SK-N-SH treated with all-trans-retinoic acid at 6 μM for 48 hours (cell line): ENCODE data around the gene PCDHGB2.
A peak's percentile ranks its signal among the peaks of the same experiment; 100 is the strongest.
"Not testable (repeated sequence)": the region's sequence is repeated elsewhere in the genome, so short reads cannot be mapped to it uniquely, and the experiment has no call there.

Source experiments
- ATAC-seq: fragments of 200-7000 bp; cut with Tn5 transposase; 3 replicates; pipeline ENCODE4 v1.9.1; 2020; ENCODE audit warnings: mild to moderate bottlenecking, moderate library complexity
- ARNTL ChIP-seq: fragments of 450-650 bp; formaldehyde crosslinking; IDR thresholded peaks from 2 replicates; pipeline ENCODE4 v1.5.0; 2020; ENCODE audit warnings: low read depth, mild to moderate bottlenecking, moderate library complexity, borderline replicate concordance
- BACH2 ChIP-seq: fragments of 250-450 bp; sonication (Bioruptor Pico); IDR thresholded peaks from 2 replicates; pipeline ENCODE4 v1.9.0; 2021; ENCODE audit warnings: mild to moderate bottlenecking, borderline replicate concordance
- CSDC2 ChIP-seq: fragments of 250-450 bp; sonication (Bioruptor Pico); IDR thresholded peaks from 2 replicates; pipeline ENCODE4 v1.5.0; 2020; ENCODE audit warnings: mild to moderate bottlenecking, moderate library complexity
- ESRRG ChIP-seq: fragments of 250-450 bp; sonication (Bioruptor Pico); IDR thresholded peaks from 2 replicates; pipeline ENCODE4 v1.6.1; 2021; ENCODE audit warnings: mild to moderate bottlenecking
- GLIS3 ChIP-seq: fragments of 250-450 bp; sonication (Bioruptor Pico); IDR thresholded peaks from 2 replicates; pipeline ENCODE4 v1.5.0; 2020; ENCODE audit warnings: mild to moderate bottlenecking, moderate library complexity
- ISL1 ChIP-seq: fragments of 250-450 bp; sonication (Bioruptor Pico); IDR thresholded peaks from 2 replicates; pipeline ENCODE4 v2.1.2; 2022; ENCODE audit warnings: mild to moderate bottlenecking, moderate library complexity
- OSR1 ChIP-seq: fragments of 250-450 bp; sonication (Bioruptor Pico); IDR thresholded peaks from 2 replicates; pipeline ENCODE4 v1.8.0; 2022; ENCODE audit warnings: moderate library complexity, mild to moderate bottlenecking, inconsistent platforms
- SNAI2 ChIP-seq: fragments of 250-450 bp; sonication (Bioruptor Pico); IDR thresholded peaks from 2 replicates; pipeline ENCODE4 v1.5.0; 2020; ENCODE audit warnings: mild to moderate bottlenecking, moderate library complexity
- TCF4 ChIP-seq: fragments of 250-450 bp; sonication (Bioruptor Pico); IDR thresholded peaks from 2 replicates; pipeline ENCODE4 v1.8.0; 2021; ENCODE audit warnings: mild to moderate bottlenecking, moderate library complexity, borderline replicate concordance
- TOX ChIP-seq: fragments of 250-450 bp; sonication (Bioruptor Pico); IDR thresholded peaks from 2 replicates; pipeline ENCODE4 v1.8.0; 2021; ENCODE audit warnings: mild to moderate bottlenecking, moderate library complexity, borderline replicate concordance
- ZC3H10 ChIP-seq: fragments of 250-450 bp; sonication (Bioruptor Pico); IDR thresholded peaks from 2 replicates; pipeline ENCODE4 v1.5.1; 2021; ENCODE audit warnings: mild to moderate bottlenecking, moderate library complexity
- ZFP3 ChIP-seq: fragments of 250-450 bp; sonication (Bioruptor Pico); IDR thresholded peaks from 2 replicates; pipeline ENCODE4 v1.5.0; 2020; ENCODE audit warnings: mild to moderate bottlenecking, moderate library complexity
- ZFP30 ChIP-seq: fragments of 450-650 bp; formaldehyde crosslinking; IDR thresholded peaks from 2 replicates; pipeline ENCODE4 v1.5.0; 2022; ENCODE audit warnings: mild to moderate bottlenecking, moderate library complexity
- ZNF70 ChIP-seq: fragments of 450-650 bp; formaldehyde crosslinking; IDR thresholded peaks from 2 replicates; pipeline ENCODE4 v1.5.0; 2020; ENCODE audit warnings: mild to moderate bottlenecking, moderate library complexity
- TF ChIP-seq, protein P1 (sequence below): fragments of 250-450 bp; sonication (Bioruptor Pico); IDR thresholded peaks from 2 replicates; pipeline ENCODE4 v1.5.1; 2020; ENCODE audit warnings: low read depth, mild to moderate bottlenecking, moderate library complexity
- TF ChIP-seq, protein P2 (sequence below): fragments of 250-450 bp; sonication (Bioruptor Pico); IDR thresholded peaks from 2 replicates; pipeline ENCODE4 v1.8.0; 2020; ENCODE audit warnings: mild to moderate bottlenecking, moderate library complexity, borderline replicate concordance
- TF ChIP-seq, protein P3 (sequence below): fragments of 250-450 bp; sonication (Bioruptor Pico); IDR thresholded peaks from 2 replicates; pipeline ENCODE4 v1.5.1; 2021; ENCODE audit warnings: mild to moderate bottlenecking, moderate library complexity
- TF ChIP-seq, protein P4 (sequence below): fragments of 250-450 bp; sonication (Bioruptor Pico); IDR thresholded peaks from 2 replicates; pipeline ENCODE4 v1.5.0; 2020; ENCODE audit warnings: mild to moderate bottlenecking, moderate library complexity

The PCDHGB2 gene

DNA sequence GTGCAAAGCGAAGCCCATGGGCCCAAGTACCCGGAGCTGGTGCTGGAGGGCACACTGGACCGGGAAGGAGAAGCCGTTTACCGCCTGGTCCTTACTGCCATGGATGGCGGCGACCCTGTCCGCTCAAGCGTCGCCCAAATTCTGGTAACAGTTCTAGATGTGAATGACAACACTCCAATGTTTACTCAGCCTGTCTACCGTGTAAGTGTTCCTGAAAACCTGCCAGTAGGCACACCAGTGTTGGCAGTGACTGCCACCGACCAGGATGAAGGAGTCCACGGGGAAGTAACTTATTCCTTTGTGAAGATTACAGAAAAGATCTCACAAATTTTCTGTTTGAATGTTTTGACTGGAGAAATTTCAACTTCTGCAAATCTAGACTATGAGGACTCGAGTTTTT lies 14.8 kb downstream of the PCDHGB2 start (continued):
- TF ChIP-seq CSDC2 (no peak), ARNTL (no peak), ZFP3 (CRISPR knock-in tag) (no peak)

DNA sequence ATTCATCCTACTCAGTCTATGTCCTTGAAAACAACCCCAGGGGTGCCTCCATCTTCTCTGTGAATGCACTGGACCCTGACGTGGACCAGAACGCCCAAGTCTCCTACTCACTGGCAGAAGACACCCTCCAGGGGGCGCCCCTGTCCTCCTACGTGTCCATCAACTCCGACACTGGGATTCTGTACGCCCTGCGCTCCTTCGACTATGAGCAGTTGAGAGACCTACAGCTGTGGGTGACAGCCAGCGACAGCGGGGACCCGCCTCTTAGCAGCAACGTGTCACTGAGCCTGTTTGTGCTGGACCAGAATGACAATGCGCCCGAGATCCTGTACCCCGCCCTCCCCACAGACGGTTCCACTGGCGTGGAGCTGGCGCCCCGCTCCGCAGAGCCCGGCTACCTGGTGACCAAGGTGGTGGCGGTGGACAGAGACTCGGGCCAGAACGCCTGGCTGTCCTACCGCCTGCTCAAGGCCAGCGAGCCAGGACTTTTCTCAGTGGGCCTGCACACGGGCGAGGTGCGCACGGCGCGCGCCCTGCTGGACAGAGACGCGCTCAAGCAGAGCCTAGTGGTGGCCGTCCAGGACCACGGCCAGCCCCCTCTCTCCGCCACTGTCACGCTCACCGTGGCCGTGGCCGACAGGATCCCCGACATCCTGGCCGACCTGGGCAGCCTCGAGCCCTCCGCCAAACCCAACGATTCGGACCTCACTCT lies 15.8 kb downstream of the PCDHGB2 start:
- not testable (repeated sequence) for ATAC-seq

DNA sequence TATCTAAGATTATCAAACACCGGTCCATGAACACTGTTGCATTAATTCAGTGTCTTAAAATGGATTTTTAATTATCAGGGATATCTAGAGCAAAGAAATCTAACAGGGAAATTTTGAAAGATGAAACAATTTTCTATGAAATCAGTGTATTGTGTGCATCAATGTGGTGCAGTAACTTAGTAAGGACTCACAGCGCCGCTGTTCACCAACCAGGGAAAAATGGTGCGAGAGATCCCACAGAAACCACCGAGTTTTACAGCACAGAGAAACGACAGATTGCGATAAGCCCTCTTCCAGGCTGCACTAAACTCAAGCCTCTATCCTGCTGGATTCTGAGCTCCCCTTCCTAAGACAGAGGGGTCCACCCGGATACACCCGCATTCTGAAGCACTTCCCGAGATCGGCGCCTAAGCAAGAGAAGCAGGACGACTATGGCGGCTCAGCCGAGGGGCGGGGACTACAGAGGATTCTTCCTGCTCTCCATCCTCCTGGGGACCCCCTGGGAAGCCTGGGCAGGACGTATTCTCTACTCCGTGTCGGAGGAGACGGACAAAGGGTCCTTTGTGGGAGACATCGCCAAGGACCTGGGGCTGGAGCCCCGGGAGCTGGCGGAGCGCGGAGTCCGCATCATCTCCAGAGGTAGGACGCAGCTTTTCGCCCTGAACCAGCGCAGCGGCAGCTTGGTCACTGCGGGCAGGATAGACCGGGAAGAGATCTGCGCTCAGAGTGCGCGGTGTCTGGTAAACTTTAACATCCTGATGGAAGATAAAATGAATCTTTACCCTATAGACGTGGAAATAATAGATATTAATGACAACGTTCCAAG lies 22.9 kb downstream of the PCDHGB2 start, which contains the start of gene PCDHGA7:
Gene PCDHGA7, plus strand, starts transcription at position 274 of the 826 bp plus-strand sequence. Its CDS starts 158 bp downstream, at position 432.
- TF ChIP-seq, protein P1, sequence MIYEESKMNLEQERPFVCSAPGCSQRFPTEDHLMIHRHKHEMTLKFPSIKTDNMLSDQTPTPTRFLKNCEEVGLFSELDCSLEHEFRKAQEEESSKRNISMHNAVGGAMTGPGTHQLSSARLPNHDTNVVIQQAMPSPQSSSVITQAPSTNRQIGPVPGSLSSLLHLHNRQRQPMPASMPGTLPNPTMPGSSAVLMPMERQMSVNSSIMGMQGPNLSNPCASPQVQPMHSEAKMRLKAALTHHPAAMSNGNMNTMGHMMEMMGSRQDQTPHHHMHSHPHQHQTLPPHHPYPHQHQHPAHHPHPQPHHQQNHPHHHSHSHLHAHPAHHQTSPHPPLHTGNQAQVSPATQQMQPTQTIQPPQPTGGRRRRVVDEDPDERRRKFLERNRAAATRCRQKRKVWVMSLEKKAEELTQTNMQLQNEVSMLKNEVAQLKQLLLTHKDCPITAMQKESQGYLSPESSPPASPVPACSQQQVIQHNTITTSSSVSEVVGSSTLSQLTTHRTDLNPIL (CRISPR knock-in tag): no peak
- no peak for TF ChIP-seq TOX (CRISPR knock-in tag)
- TF ChIP-seq GLIS3 (CRISPR knock-in tag): no peak
- no peak for TF ChIP-seq OSR1
- TF ChIP-seq, all 23 proteins: peak for 0
- ATAC-seq: peak; percentile 97

DNA sequence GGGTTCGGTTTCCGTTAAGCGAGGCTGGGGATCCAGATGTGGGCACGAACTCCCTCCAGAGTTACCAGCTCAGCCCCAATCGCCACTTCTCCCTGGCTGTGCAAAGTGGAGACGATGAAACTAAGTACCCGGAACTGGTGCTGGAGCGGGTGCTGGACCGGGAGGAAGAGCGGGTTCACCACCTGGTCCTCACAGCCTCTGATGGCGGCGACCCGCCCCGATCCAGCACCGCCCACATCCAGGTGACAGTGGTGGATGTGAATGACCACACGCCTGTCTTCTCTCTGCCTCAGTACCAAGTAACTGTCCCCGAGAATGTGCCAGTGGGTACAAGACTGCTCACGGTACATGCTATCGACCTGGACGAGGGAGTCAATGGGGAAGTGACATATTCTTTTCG lies 23.6 kb downstream of the PCDHGB2 start:
- TF ChIP-seq, protein P2, sequence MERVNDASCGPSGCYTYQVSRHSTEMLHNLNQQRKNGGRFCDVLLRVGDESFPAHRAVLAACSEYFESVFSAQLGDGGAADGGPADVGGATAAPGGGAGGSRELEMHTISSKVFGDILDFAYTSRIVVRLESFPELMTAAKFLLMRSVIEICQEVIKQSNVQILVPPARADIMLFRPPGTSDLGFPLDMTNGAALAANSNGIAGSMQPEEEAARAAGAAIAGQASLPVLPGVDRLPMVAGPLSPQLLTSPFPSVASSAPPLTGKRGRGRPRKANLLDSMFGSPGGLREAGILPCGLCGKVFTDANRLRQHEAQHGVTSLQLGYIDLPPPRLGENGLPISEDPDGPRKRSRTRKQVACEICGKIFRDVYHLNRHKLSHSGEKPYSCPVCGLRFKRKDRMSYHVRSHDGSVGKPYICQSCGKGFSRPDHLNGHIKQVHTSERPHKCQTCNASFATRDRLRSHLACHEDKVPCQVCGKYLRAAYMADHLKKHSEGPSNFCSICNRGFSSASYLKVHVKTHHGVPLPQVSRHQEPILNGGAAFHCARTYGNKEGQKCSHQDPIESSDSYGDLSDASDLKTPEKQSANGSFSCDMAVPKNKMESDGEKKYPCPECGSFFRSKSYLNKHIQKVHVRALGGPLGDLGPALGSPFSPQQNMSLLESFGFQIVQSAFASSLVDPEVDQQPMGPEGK (CRISPR knock-in tag): no peak
- no peak for TF ChIP-seq ISL1 (CRISPR knock-in tag)
- TF ChIP-seq SNAI2 (CRISPR knock-in tag): no peak
- no peak for TF ChIP-seq ZC3H10
- TF ChIP-seq ZFP30 (CRISPR knock-in tag): no peak
- TF ChIP-seq, protein P3, sequence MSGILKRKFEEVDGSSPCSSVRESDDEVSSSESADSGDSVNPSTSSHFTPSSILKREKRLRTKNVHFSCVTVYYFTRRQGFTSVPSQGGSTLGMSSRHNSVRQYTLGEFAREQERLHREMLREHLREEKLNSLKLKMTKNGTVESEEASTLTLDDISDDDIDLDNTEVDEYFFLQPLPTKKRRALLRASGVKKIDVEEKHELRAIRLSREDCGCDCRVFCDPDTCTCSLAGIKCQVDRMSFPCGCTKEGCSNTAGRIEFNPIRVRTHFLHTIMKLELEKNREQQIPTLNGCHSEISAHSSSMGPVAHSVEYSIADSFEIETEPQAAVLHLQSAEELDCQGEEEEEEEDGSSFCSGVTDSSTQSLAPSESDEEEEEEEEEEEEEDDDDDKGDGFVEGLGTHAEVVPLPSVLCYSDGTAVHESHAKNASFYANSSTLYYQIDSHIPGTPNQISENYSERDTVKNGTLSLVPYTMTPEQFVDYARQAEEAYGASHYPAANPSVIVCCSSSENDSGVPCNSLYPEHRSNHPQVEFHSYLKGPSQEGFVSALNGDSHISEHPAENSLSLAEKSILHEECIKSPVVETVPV (CRISPR knock-in tag): no peak
- TF ChIP-seq, protein P1 (CRISPR knock-in tag): no peak
- TF ChIP-seq TOX (CRISPR knock-in tag): no peak
- no peak for TF ChIP-seq TCF4 (CRISPR knock-in tag)
- TF ChIP-seq BACH2: no peak
- no peak for TF ChIP-seq ZNF70 (CRISPR knock-in tag)
- no peak for TF ChIP-seq ZFP3 (CRISPR knock-in tag)
- TF ChIP-seq, protein P4, sequence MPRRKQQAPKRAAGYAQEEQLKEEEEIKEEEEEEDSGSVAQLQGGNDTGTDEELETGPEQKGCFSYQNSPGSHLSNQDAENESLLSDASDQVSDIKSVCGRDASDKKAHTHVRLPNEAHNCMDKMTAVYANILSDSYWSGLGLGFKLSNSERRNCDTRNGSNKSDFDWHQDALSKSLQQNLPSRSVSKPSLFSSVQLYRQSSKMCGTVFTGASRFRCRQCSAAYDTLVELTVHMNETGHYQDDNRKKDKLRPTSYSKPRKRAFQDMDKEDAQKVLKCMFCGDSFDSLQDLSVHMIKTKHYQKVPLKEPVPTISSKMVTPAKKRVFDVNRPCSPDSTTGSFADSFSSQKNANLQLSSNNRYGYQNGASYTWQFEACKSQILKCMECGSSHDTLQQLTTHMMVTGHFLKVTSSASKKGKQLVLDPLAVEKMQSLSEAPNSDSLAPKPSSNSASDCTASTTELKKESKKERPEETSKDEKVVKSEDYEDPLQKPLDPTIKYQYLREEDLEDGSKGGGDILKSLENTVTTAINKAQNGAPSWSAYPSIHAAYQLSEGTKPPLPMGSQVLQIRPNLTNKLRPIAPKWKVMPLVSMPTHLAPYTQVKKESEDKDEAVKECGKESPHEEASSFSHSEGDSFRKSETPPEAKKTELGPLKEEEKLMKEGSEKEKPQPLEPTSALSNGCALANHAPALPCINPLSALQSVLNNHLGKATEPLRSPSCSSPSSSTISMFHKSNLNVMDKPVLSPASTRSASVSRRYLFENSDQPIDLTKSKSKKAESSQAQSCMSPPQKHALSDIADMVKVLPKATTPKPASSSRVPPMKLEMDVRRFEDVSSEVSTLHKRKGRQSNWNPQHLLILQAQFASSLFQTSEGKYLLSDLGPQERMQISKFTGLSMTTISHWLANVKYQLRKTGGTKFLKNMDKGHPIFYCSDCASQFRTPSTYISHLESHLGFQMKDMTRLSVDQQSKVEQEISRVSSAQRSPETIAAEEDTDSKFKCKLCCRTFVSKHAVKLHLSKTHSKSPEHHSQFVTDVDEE (CRISPR knock-in tag): no peak
- TF ChIP-seq ESRRG: no peak
- ATAC-seq: no peak
